Panc1 (cell line): ENCODE results near the gene LRIT1. TPM values are rescaled to one million over a fixed set of nuclear protein-coding genes. Genes with fewer than 3 reads are reported as not detected.

Source experiments
- ATAC-seq: fragments of 200-7000 bp; cut with Tn5 transposase; 2 replicates; pipeline ENCODE4 v1.9.1; 2020; ENCODE audit warnings: mild to moderate bottlenecking, moderate library complexity
- BruUV-seq: library from RNA; stranded (reverse); fragments of 400-500 nt; replicated peaks from 2 replicates; lab custom pipeline; 2021; lab: Mats Ljungman, UMichigan
- CTCF ChIA-PET: fragments of 300-600 bp; sonication (Branson Sonifier 250); formaldehyde crosslinking; loops from one replicate; lab custom pipeline; 2022; ENCODE audit warnings: antibody characterized with exemption; lab: Charles Lee
- POLR2A ChIA-PET: fragments of 300-600 bp; sonication (Branson Sonifier 250); formaldehyde crosslinking; loops from one replicate; lab custom pipeline; 2022; ENCODE audit warnings: antibody characterized with exemption; lab: Charles Lee
- DNase-seq: peaks from one replicate; pipeline ENCODE4 v3.0.0-alpha.2; 2010; ENCODE audit warnings: low read depth, low spot score
- H3K27ac ChIP-seq: 2 replicates; pipeline ENCODE4 v1.5.1; 2011; ENCODE audit warnings: mild to moderate bottlenecking, low read length, inconsistent platforms
- H3K27me3 ChIP-seq: fragments of 200-500 bp; sonication (Bioruptor generic); 2 replicates; pipeline ENCODE4 v1.6.0; 2014; ENCODE audit warnings: low read length, inconsistent platforms; ENCODE audit not compliant: control insufficient read depth, insufficient read depth
- H3K36me3 ChIP-seq: fragments of 200-500 bp; sonication (Bioruptor generic); 2 replicates; pipeline ENCODE4 v1.5.1; 2014; ENCODE audit warnings: inconsistent platforms, mild to moderate bottlenecking, low read length, moderate library complexity; ENCODE audit not compliant: control insufficient read depth, insufficient read depth
- H3K4me1 ChIP-seq: 2 replicates; pipeline ENCODE4 v1.5.1; 2011; ENCODE audit warnings: inconsistent platforms, mild to moderate bottlenecking, low read length, moderate library complexity; ENCODE audit not compliant: control insufficient read depth, insufficient read depth
- H3K4me3 ChIP-seq, 2 experiments: 2 replicates each; pipeline ENCODE4 v1.5.1; 2011 to 2012; ENCODE audit warnings: low read depth in 2 of 2, low read length in 2 of 2, mild to moderate bottlenecking in 2 of 2, inconsistent platforms in 1 of 2, moderate library complexity in 1 of 2
- H3K9me3 ChIP-seq: fragments of 200-500 bp; sonication (Bioruptor generic); 2 replicates; pipeline ENCODE4 v1.5.1; 2014; ENCODE audit warnings: low read depth, mild to moderate bottlenecking, inconsistent platforms, low read length, moderate library complexity; ENCODE audit not compliant: control insufficient read depth, insufficient read depth
- CTCF ChIP-seq: fragments of 450-650 bp; IDR thresholded peaks from 2 replicates; pipeline ENCODE4 v1.5.1; 2017; ENCODE audit warnings: mild to moderate bottlenecking
- POLR2AphosphoS5 ChIP-seq: IDR thresholded peaks from 2 replicates; pipeline ENCODE4 v1.6.1; 2012; ENCODE audit warnings: mild to moderate bottlenecking, low read depth, low read length, moderate library complexity
- REST ChIP-seq, 2 experiments: IDR thresholded peaks; 2 replicates each; pipeline ENCODE4 v1.6.1; 2011 to 2012; ENCODE audit warnings: low read depth in 2 of 2, control low read depth in 1 of 2, low read length in 1 of 2, mild to moderate bottlenecking in 1 of 2, moderate library complexity in 1 of 2; ENCODE audit not compliant: insufficient read depth in 1 of 2
- SIN3A ChIP-seq: IDR thresholded peaks from 2 replicates; pipeline ENCODE4 v1.6.1; 2012; ENCODE audit warnings: low read depth, mild to moderate bottlenecking, low read length, moderate library complexity, borderline replicate concordance; ENCODE audit not compliant: insufficient read depth
- TCF7L2 ChIP-seq: IDR thresholded peaks from 2 replicates; pipeline ENCODE4 v1.6.1; 2011; ENCODE audit warnings: mild to moderate bottlenecking, low read depth, low read length, inconsistent platforms
- in situ Hi-C: cut with HindIII; loops from 2 replicates; pipeline ENCODE4 v1.10.0; 2016; ENCODE audit warnings: low sequenced_read_pairs, low pct_unique_long_range_greater_than_20kb
- intact Hi-C: fragments of 100-400 bp; cut with micrococcal nuclease; formaldehyde crosslinking; loops from one replicate; pipeline ENCODE4 v1.10.0; 2022; ENCODE audit not compliant: unreplicated experiment
- total RNA-seq: library from RNA; stranded (reverse); gene quantifications from one replicate; pipeline ENCODE4 v1.2.1, GENCODE V29; 2021; ENCODE audit not compliant: unreplicated experiment

Gene LRIT1
- total RNA-seq, 1 experiment from 2014 or later: not detected

- Histone ChIP-seq H3K4me1 (no peaks in the 10 kb centered on the region), H3K27me3 (peaks cover 3% of the 10 kb centered on the region; the same call in 1 of the 2 replicates), H3K4me3 (no peak overlapping the region), H3K36me3 (no peaks in the 10 kb centered on the region), H3K9me3 (no peaks in the 10 kb centered on the region), H3K27ac (no peak overlapping the region)
- intact Hi-C loops (no loop called here), in situ Hi-C loops (no loop called here)
- ChIA-PET CTCF (interaction anchor here (1.0 to 1.9 kb wide), 2 partner anchors 62 to 270 kb away, joined by 3 to 11 read pairs; no protein-coding TSS in a partner anchor), POLR2A (no interaction called here)
- peak; percentile 79 for TF ChIP-seq CTCF
- no peak for TF ChIP-seq TCF7L2
- no TSS peak for BruUV-seq
- DNase-seq (no peak), ATAC-seq (no peak)
These were observed 26.3 kb upstream of the LRIT1 start for GRCh38 chr10:84267503-84268126.

GRCh38 chr10:84265418-84265817, 24.1 kb upstream of the LRIT1 start:
- in situ Hi-C loops (no loop called here), intact Hi-C loops (no loop called here)
- Histone ChIP-seq H3K4me3 (no peak overlapping the region), H3K36me3 (no peaks in the 10 kb centered on the region), H3K27me3 (peaks cover 3% of the 10 kb centered on the region; the same call in 1 of the 2 replicates), H3K9me3 (no peaks in the 10 kb centered on the region), H3K27ac (no peak overlapping the region), H3K4me1 (no peaks in the 10 kb centered on the region)
- ChIA-PET POLR2A (no interaction called here), CTCF (interaction anchor here (1.3 kb wide), 1 partner anchor 275 kb away, joined by 4 read pairs; no protein-coding TSS in a partner anchor)
- no peak for ATAC-seq
- no peak for DNase-seq
- BruUV-seq: no TSS peak
- TF ChIP-seq TCF7L2: no peak
- no peak for TF ChIP-seq SIN3A
- no peak for TF ChIP-seq REST (IDR thresholded peaks at IDR 0.05; ENCODE audit: insufficient read depth in 1 of 2, low read depth in 2 of 2, low read length in 1 of 2)
- no peak for TF ChIP-seq CTCF
- no peak for TF ChIP-seq POLR2AphosphoS5
